HepG2 (cell line): ENCODE results near the gene GRB2. TPM values are rescaled to one million over a fixed set of nuclear protein-coding genes. Genes with fewer than 3 reads are reported as not detected.

ENCODE experiments used
- ATAC-seq: fragments of 200-7000 bp; cut with Tn5 transposase; 3 replicates; pipeline ENCODE4 v1.9.1; 2020; ENCODE audit warnings: mild to moderate bottlenecking, moderate library complexity
- BruUV-seq: library from RNA; stranded (reverse); fragments of 400-500 nt; replicated peaks from 2 replicates; lab custom pipeline; 2021; lab: Mats Ljungman, UMichigan
- CTCF ChIA-PET: fragments of 300-600 bp; formaldehyde crosslinking; extraction: SDS; loops from one replicate; lab custom pipeline; 2021; ENCODE audit warnings: low total read pairs, inconsistent platforms, low intra/inter-chr PET ratio; lab: Yijun Ruan, JAX
- POLR2A ChIA-PET: fragments of 350-600 bp; sonication (Branson Sonifier 250); formaldehyde crosslinking; loops from one replicate; lab custom pipeline; 2020; ENCODE audit warnings: antibody characterized with exemption, inconsistent platforms; lab: Yijun Ruan, JAX
- DNase-seq: peaks from one replicate; pipeline ENCODE4 v3.0.0-alpha.2; 2015; ENCODE audit warnings: low spot score
- FAIRE-seq: peaks from 3 replicates; lab custom pipeline; 2011; peaks lifted over from hg19 to GRCh38; lab: Jason Lieb, UNC
- H2AFZ ChIP-seq: one replicate; pipeline ENCODE4 v1.6.1; 2011; ENCODE audit warnings: low read length, inconsistent platforms
- H3K27ac ChIP-seq: fragments of 300-600 bp; 3 replicates; pipeline ENCODE4 v1.8.0; 2011; ENCODE audit warnings: mixed run types, mild to moderate bottlenecking, mixed read lengths, low read length, inconsistent platforms; ENCODE audit not compliant: insufficient read depth; ENCODE audit errors: extremely low read length
- H3K27me3 ChIP-seq, 2 experiments: fragments of 200-600 bp in 1 of 2; 2 replicates in 1 of 2; 3 replicates in 1 of 2; pipeline versions ENCODE4 v1.6.0 to v1.8.0; 2011; ENCODE audit warnings: low read length in 2 of 2, mild to moderate bottlenecking in 2 of 2, moderate library complexity in 2 of 2, inconsistent platforms in 1 of 2; ENCODE audit not compliant: insufficient read depth in 2 of 2, control insufficient read depth in 1 of 2
- H3K36me3 ChIP-seq, 2 experiments: fragments of 200-600 bp in 1 of 2; replicated peaks in 1 of 2; 2 replicates in 1 of 2; 3 replicates in 1 of 2; pipeline versions ENCODE4 v1.5.1 to v1.8.0; 2011; ENCODE audit warnings: low read length in 2 of 2, inconsistent platforms in 1 of 2; ENCODE audit not compliant: insufficient read depth in 2 of 2, control insufficient read depth in 1 of 2
- H3K4me1 ChIP-seq: 2 replicates; pipeline ENCODE4 v1.5.1; 2012; ENCODE audit warnings: low read length, inconsistent platforms; ENCODE audit not compliant: insufficient read depth
- H3K4me2 ChIP-seq: 2 replicates; pipeline ENCODE4 v1.6.0; 2011; ENCODE audit warnings: low read depth, low read length, inconsistent platforms
- H3K4me3 ChIP-seq, 3 experiments: fragments of 200-600 bp in 1 of 3; sonication (generic), shearing (Covaris generic) in 1 of 3; replicated peaks in 1 of 3; 2 replicates each; pipeline ENCODE4 v1.5.1; 2011 to 2016; ENCODE audit warnings: low read length in 3 of 3, inconsistent platforms in 2 of 3, low read depth in 2 of 3, mild to moderate bottlenecking in 2 of 3, control low read depth in 1 of 3, mixed read lengths in 1 of 3; ENCODE audit not compliant: insufficient read depth in 1 of 3
- H3K79me2 ChIP-seq: one replicate; pipeline ENCODE4 v1.6.1; 2011; ENCODE audit warnings: low read length, inconsistent platforms; ENCODE audit not compliant: insufficient read depth
- H3K9ac ChIP-seq: 2 replicates; pipeline ENCODE4 v1.6.0; 2011; ENCODE audit warnings: mild to moderate bottlenecking, low read depth, low read length, inconsistent platforms; ENCODE audit not compliant: insufficient read depth
- H3K9me3 ChIP-seq: 2 replicates; pipeline ENCODE4 v1.5.1; 2012; ENCODE audit warnings: mild to moderate bottlenecking, low read length
- H4K20me1 ChIP-seq: 2 replicates; pipeline ENCODE4 v1.6.0; 2011; ENCODE audit warnings: inconsistent platforms, mild to moderate bottlenecking, low read length, moderate library complexity; ENCODE audit not compliant: insufficient read depth
- CBX2 ChIP-seq, 2 experiments: fragments of 200-600 bp in 1 of 2; sonication (generic); formaldehyde crosslinking in 1 of 2; IDR thresholded peaks; 2 replicates each; pipeline versions ENCODE4 v1.7.0 to v1.8.1; 2018 to 2022; ENCODE audit warnings: low read depth in 2 of 2, low read length in 1 of 2, mild to moderate bottlenecking in 1 of 2, missing genetic modification reagents in 1 of 2
- CBX5 ChIP-seq: sonication (generic); formaldehyde crosslinking; IDR thresholded peaks from 2 replicates; pipeline ENCODE4 v1.4.0; 2020; ENCODE audit warnings: missing genetic modification reagents, borderline replicate concordance
- CENPBD1 ChIP-seq: sonication (generic); formaldehyde crosslinking; IDR thresholded peaks from 2 replicates; pipeline ENCODE4 v1.8.0; 2022; ENCODE audit warnings: missing genetic modification reagents, low read depth, mild to moderate bottlenecking, borderline replicate concordance
- HHEX ChIP-seq: IDR thresholded peaks from 2 replicates; pipeline ENCODE4 v1.6.1; 2016; ENCODE audit warnings: control low read depth
- RBM22 ChIP-seq: fragments of 200-400 bp; formaldehyde crosslinking; optimal IDR thresholded peaks from 2 replicates; pipeline ENCODE3; 2017; ENCODE audit warnings: mild to moderate bottlenecking, low read length, moderate library complexity
- RBM39 ChIP-seq: fragments of 200-400 bp; formaldehyde crosslinking; IDR thresholded peaks from one replicate; pipeline ENCODE4 v1.6.1; 2018; ENCODE audit warnings: antibody characterized with exemption, mild to moderate bottlenecking, low read depth, low read length; ENCODE audit not compliant: poor library complexity, severe bottlenecking
- SKI ChIP-seq: fragments of 450-650 bp; IDR thresholded peaks from one replicate; pipeline ENCODE4 v1.6.1; 2018; ENCODE audit warnings: mild to moderate bottlenecking; ENCODE audit not compliant: partially characterized antibody
- XBP1 ChIP-seq: sonication (generic); formaldehyde crosslinking; IDR thresholded peaks from 2 replicates; pipeline ENCODE4 v1.5.0; 2020; ENCODE audit warnings: missing genetic modification reagents
- ZNF101 ChIP-seq: sonication (generic); formaldehyde crosslinking; IDR thresholded peaks from 2 replicates; pipeline ENCODE4 v1.4.0; 2020; ENCODE audit warnings: mild to moderate bottlenecking, low read depth, missing genetic modification reagents, borderline replicate concordance
- ZNF224 ChIP-seq: sonication (generic); formaldehyde crosslinking; IDR thresholded peaks from 2 replicates; pipeline ENCODE4 v1.5.0; 2020; ENCODE audit warnings: mild to moderate bottlenecking, missing genetic modification reagents
- ZNF407 ChIP-seq: sonication (generic); formaldehyde crosslinking; IDR thresholded peaks from one replicate; pipeline ENCODE4 v1.5.1; 2020; ENCODE audit warnings: mild to moderate bottlenecking, missing genetic modification reagents; ENCODE audit errors: not compliant biosample characterization
- ZNF44 ChIP-seq: sonication (generic); formaldehyde crosslinking; IDR thresholded peaks from 2 replicates; pipeline ENCODE4 v1.5.1; 2020; ENCODE audit warnings: mild to moderate bottlenecking, missing genetic modification reagents
- ZNF788 ChIP-seq: sonication (generic); formaldehyde crosslinking; IDR thresholded peaks from 2 replicates; pipeline ENCODE4 v1.5.0; 2020; ENCODE audit warnings: mild to moderate bottlenecking, missing genetic modification reagents, borderline replicate concordance
- WGBS: methylation state at CpG from one replicate; pipeline ENCODE4 v1.1.6; 2017; ENCODE audit warnings: low lambda C conversion rate; 5-methylcytosine and 5-hydroxymethylcytosine counted together
- in situ Hi-C: cut with HindIII; loops from 2 replicates; pipeline ENCODE4 v1.10.0; 2017; ENCODE audit warnings: low pct_unique_long_range_greater_than_20kb; ENCODE audit not compliant: extremely low pct_ligation_motif_present
- intact Hi-C: fragments of 100-400 bp; cut with micrococcal nuclease; formaldehyde crosslinking; loops from one replicate; pipeline ENCODE4 v1.10.0; 2022; ENCODE audit not compliant: unreplicated experiment
- polyA plus RNA-seq, 8 experiments: library from polyadenylated mRNA; depleted of rRNA in 3 of 8; stranded (reverse) in 7 of 8; unstranded in 1 of 8; fragments of >200 nt; fragmentation: Illumina TruSeq in 4 of 8; extraction: Trizol in 4 of 8; gene quantifications; 2 replicates each; pipeline versions ENCODE4 v1.2.1 to v1.2.3, GENCODE V29; 2011 to 2016; ENCODE audit warnings: low read depth in 4 of 8, missing spikeins in 1 of 8, mixed read lengths in 1 of 8; ENCODE audit not compliant: insufficient read depth in 1 of 8
- total RNA-seq, 5 experiments: library from RNA; depleted of rRNA; stranded (reverse); fragments of >200 nt; fragmentation: Illumina TruSeq; extraction: Trizol; gene quantifications; 2 replicates each; pipeline ENCODE4 v1.2.3, GENCODE V29; 2016; ENCODE audit warnings: low read depth in 1 of 5

Gene GRB2
- total and polyA plus RNA-seq, 2 of the 13 experiments (the other 11 are each of a cell fraction or from before 2014, with no cell fraction given): 84.6 to 92.3 TPM

GRCh38 chr17:75288770-75289114 lies 116.7 kb downstream of the GRB2 start (continued):
- peak; percentile 81 for TF ChIP-seq ZNF407 (CRISPR knock-in tag)

GRCh38 chr17:75288359-75288758 lies 117.1 kb downstream of the GRB2 start:
- peaks cover 48% of the 10 kb centered on the region for H3K4me1 ChIP-seq
- H4K20me1 ChIP-seq: no peaks in the 10 kb centered on the region
- ATAC-seq (no peak), FAIRE-seq (no peak), DNase-seq (no peak)
- peaks cover 6 to 26% of the 10 kb centered on the region in 2 experiments; a peak in 4 of 5 replicates for H3K36me3 ChIP-seq
- ChIA-PET CTCF (interaction anchor here (1.3 kb wide), 1 partner anchor 18 kb away, joined by 3 read pairs; no protein-coding TSS in a partner anchor), POLR2A (interaction anchor here (1.1 to 2.2 kb wide), 18 partner anchors 11 to 253 kb away, joined by 3 to 73 read pairs (median 7); partner anchors contain the start of genes GGA3, GRB2, MIF4GD and MRPS7)
- H3K27ac ChIP-seq: peak overlapping the region; percentile 75
- no TSS peak for BruUV-seq
- peak overlapping the region; percentile 74 to 94 (median 87) for H3K4me3 ChIP-seq
- in situ Hi-C loops: no loop called here
- H3K79me2 ChIP-seq: peaks cover 15% of the 10 kb centered on the region
- peak overlapping the region; percentile 78 for H3K4me2 ChIP-seq
- 5% methylated on average over 2 of the region's 2 CpGs for WGBS
- H2AFZ ChIP-seq: no peak overlapping the region
- H3K9ac ChIP-seq: peak overlapping the region; percentile 84
- intact Hi-C loops: no loop called here
- no peaks in the 10 kb centered on the region for H3K27me3 ChIP-seq
- no peaks in the 10 kb centered on the region for H3K9me3 ChIP-seq
- TF ChIP-seq SKI (no peak), HHEX (CRISPR knock-in tag) (no peak), CENPBD1 (CRISPR knock-in tag) (no peak), RBM22 (no peak), CBX5 (CRISPR knock-in tag) (no peak), ZNF101 (CRISPR knock-in tag) (no peak), RBM39 (no peak), XBP1 (CRISPR knock-in tag) (no peak), CBX2 (IDR thresholded peaks at IDR 0.05; ENCODE audit: low read depth, low read length) (no peak), CBX2 (CRISPR knock-in tag; IDR thresholded peaks at IDR 0.05; ENCODE audit: low read depth) (no peak), ZNF224 (CRISPR knock-in tag) (no peak), ZNF44 (CRISPR knock-in tag) (no peak), ZNF788 (CRISPR knock-in tag) (no peak)
